ENCODE data around the gene PLVAP. TPM values are rescaled to one million over a fixed set of nuclear protein-coding genes. Genes with fewer than 3 reads are reported as not detected.

Gene PLVAP
- total RNA-seq, 4 donors from 2014 or later = 9.1 to 38.3 (median 25.7) TPM

DNA sequence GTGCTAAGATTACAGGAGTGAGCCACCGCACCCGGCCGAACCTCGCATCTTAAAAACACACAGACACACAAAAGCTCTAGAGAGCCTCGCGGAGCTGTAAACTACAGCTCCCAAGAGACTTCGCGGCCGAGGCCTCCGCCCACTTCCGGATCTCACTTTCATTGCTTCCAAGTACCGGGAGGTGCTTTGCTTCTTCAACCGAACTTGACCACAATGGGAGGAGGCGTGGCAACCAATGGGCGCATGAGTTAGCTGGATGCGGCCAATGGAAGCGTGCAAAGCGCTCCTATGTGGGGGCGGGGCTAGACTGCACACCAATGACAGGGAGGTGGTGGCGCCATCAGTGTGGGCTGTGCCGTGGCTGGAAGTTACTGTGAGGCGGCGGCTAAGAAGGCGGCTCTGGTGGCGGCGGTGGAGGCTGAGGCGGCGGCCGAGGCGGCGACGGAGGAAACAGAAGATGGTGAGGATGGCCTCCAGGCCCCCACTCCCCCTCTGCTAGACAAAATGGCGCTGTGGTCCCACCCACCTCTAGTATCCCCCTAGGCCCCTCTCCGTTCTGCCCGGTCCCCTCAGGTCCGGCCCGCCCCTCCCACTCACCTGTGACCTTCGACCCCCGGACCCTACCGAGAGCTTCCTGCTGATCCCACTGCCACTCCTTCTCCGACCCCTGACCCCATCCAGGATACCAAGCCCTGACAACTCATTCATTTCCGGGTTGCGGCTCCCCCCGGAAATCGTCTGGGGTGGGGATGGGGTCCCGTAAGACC, 67.8 kb downstream of the PLVAP start, which contains the start of gene DDA1:
TSS of gene DDA1 (plus strand) at position 366 of the 767 bp plus-strand sequence. CDS start at position 458, 92 bp downstream.
- TF ChIP-seq POLR2A (IDR thresholded peaks at IDR 0.05) = peak in 3 of 4 donors; percentile 64 to 74 (median 71)
- TF ChIP-seq, protein P1, sequence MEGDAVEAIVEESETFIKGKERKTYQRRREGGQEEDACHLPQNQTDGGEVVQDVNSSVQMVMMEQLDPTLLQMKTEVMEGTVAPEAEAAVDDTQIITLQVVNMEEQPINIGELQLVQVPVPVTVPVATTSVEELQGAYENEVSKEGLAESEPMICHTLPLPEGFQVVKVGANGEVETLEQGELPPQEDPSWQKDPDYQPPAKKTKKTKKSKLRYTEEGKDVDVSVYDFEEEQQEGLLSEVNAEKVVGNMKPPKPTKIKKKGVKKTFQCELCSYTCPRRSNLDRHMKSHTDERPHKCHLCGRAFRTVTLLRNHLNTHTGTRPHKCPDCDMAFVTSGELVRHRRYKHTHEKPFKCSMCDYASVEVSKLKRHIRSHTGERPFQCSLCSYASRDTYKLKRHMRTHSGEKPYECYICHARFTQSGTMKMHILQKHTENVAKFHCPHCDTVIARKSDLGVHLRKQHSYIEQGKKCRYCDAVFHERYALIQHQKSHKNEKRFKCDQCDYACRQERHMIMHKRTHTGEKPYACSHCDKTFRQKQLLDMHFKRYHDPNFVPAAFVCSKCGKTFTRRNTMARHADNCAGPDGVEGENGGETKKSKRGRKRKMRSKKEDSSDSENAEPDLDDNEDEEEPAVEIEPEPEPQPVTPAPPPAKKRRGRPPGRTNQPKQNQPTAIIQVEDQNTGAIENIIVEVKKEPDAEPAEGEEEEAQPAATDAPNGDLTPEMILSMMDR (IDR thresholded peaks at IDR 0.05) = peak in 1 of 6 experiments; percentile 39
- intact Hi-C loops (cut with DNase I) = no loop called here
- peaks cover 7 to 27% (median 10%) of the 10 kb centered on the region in 3 donors for H3K36me3 ChIP-seq
- peak; percentile 95 for DNase-seq
- peaks cover 30 to 73% (median 48%) of the 10 kb centered on the region in 3 donors for H3K4me1 ChIP-seq
- no peaks in the 10 kb centered on the region for H3K27me3 ChIP-seq
- H3K4me3 ChIP-seq = peak within 1 kb of the TSS; percentile 91 to 99 (median 93)
- no peaks in the 10 kb centered on the region for H3K9me3 ChIP-seq
- 0% methylated on average over 11 to 24 of the region's 46 CpGs for WGBS, 2 donors
- H3K27ac ChIP-seq = peak within 1 kb of the TSS; percentile 90 to 93 (median 91)

DNA sequence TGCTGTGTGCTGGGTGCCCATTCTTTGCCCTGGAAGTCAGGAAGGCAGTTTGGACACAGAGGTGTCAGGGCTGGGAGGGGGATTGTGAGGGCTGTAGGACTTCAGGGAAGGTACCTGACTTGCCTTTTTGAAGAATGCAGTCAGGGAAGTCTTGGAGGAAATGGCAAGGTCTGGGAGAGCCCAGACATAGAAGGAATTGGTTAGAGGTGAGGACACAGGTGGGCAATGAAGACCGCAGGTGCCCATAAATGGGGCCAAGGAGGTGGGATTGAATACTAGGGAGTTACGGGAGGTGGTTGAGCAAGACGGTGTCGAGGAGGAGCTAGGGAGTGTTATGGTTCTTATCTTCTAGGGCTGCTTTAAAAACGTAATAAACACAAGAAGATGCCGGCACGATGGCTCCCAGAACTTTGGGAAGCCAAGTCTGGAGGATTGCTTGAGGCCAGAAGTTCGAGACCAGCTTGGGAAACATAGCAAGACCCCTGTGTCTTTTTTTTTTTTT, 69.2 kb downstream of the PLVAP start:
- Histone ChIP-seq H3K4me3 (no peak overlapping the region), H3K36me3 (peaks cover 0 to 14% (median 4%) of the 10 kb centered on the region in 3 donors), H3K4me1 (peaks cover 41 to 87% (median 57%) of the 10 kb centered on the region in 3 donors), H3K27me3 (no peaks in the 10 kb centered on the region), H3K27ac (no peak overlapping the region), H3K9me3 (no peaks in the 10 kb centered on the region)
- TF ChIP-seq, protein P1 (IDR thresholded peaks at IDR 0.05) = no peak
- no peak for TF ChIP-seq POLR2A (IDR thresholded peaks at IDR 0.05)
- no peak for DNase-seq
- 85 to 87% methylated on average over 8 of the region's 8 CpGs for WGBS, 2 donors
- intact Hi-C loops (cut with DNase I) = no loop called here

DNA sequence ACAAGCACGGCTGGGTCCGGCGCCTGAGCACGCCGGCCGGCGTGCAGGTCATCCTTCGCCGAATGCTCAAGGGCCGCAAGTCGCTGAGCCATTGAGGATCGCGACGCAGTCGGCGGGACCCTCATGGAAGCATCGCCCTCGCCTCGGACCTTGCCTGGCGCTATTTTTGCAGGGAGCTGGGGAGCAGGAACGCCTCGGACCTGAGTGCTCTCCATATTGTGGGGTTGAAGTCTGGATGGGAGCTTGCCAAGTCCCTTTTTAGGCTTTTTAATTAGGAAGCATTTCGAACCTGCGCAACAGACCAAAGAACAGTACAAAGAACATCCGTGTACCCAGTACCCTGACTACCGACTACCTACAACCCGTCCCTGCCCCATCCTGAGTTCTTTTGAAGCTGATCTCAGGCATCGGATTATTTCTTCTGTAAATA, 70.8 kb downstream of the PLVAP start:
- Histone ChIP-seq H3K9me3 (no peaks in the 10 kb centered on the region), H3K4me1 (peaks cover 36 to 87% (median 54%) of the 10 kb centered on the region in 3 donors), H3K27ac (peak overlapping the region; percentile 84 to 94 (median 90)), H3K27me3 (no peaks in the 10 kb centered on the region), H3K36me3 (peaks cover 0 to 2% (median 0%) of the 10 kb centered on the region in 3 donors), H3K4me3 (peak overlapping the region; percentile 46 to 75 (median 66))
- WGBS, 2 donors = 1 to 21% methylated on average over 8 to 22 of the region's 28 CpGs
- TF ChIP-seq, protein P1 (IDR thresholded peaks at IDR 0.05) = no peak
- no peak for TF ChIP-seq POLR2A (IDR thresholded peaks at IDR 0.05)
- intact Hi-C loops (cut with DNase I) = no loop called here
- no peak for DNase-seq

DNA sequence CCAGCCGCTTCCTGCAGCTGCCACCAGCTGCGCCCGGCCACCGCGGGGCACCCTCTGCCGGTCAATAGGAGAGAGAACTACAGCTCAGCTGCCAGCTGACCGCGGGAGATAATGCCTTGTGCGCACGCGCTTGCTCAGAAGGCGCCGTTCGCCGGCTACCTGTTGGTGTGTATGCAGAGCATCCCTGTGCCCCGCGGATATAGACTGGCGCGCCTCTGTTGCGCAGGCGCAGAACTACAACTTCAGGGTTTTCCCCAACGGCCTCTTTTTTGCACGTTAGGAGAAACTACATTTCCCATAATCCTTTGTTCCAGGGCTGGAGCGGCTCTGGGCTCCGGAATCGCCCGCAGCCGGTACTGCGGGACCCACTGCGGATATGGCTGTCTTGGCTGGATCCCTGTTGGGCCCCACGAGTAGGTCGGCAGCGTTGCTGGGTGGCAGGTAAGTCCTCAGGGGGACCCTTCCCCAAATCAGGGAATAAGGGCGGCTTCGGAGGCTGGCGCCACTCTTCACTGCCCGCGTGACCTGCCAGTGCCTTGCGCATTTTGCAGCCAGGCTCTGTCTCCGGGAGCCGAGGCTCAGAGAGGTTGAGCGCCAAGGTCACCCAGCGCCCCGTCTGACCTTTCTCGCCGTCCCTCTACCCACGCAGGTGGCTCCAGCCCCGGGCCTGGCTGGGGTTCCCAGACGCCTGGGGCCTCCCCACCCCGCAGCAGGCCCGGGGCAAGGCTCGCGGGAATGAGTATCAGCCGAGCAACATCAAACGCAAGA, 71.4 kb downstream of the PLVAP start, which contains the start of gene MRPL34:
TSS of gene MRPL34 (plus strand) at position 356 of the 768 bp plus-strand sequence. CDS start at position 377, 21 bp downstream.
- no peaks in the 10 kb centered on the region for H3K9me3 ChIP-seq
- WGBS, 2 donors = 0% methylated on average over 1 to 7 of the region's 55 CpGs
- H3K4me1 ChIP-seq = peaks cover 32 to 84% (median 48%) of the 10 kb centered on the region in 3 donors
- peak within 1 kb of the TSS; percentile 84 to 94 (median 90) for H3K27ac ChIP-seq
- intact Hi-C loops (cut with DNase I) = no loop called here
- TF ChIP-seq, protein P1 (IDR thresholded peaks at IDR 0.05) = peak; percentile 66 to 92 (median 88)
- peak in 3 of 4 donors; percentile 33 to 76 (median 67) for TF ChIP-seq POLR2A (IDR thresholded peaks at IDR 0.05)
- peak within 1 kb of the TSS; percentile 46 to 75 (median 66) for H3K4me3 ChIP-seq
- no peaks in the 10 kb centered on the region for H3K27me3 ChIP-seq
- peaks cover 0 to 8% (median 0%) of the 10 kb centered on the region in 3 donors for H3K36me3 ChIP-seq
- DNase-seq = peak; percentile 95
